NCI-H1694 (cell line): Measurements from ENCODE around the gene PRRC2B.
"Not testable (repeated sequence)": the region's sequence is repeated elsewhere in the genome, so short reads cannot be mapped to it uniquely, and the experiment has no call there.

Experiments
- DNase-seq: peaks from one replicate; lab custom pipeline; 2025; lab: John Stamatoyannopoulos, UW

Gene PRRC2B

DNA sequence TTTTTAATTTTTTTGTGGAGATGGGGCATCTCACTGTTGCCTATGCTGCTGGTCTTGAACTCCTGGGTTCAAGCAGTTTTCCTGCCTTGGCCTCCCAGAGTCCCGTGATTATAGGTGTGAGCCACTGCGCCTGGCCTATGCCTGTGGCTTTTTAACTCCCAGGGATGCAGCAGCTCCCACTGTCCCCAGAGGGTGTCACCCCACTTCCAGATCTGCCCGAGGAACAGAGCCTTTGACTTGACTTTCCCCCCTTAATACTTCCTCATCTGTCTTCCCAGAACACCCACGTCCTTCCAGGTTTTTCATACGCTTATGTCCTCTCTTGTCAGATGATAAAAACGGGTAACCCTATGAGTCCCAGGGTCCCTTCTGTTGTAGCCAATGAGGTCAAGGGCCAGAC lies 7.6 kb upstream of the PRRC2B start:
- no peak for DNase-seq

DNA sequence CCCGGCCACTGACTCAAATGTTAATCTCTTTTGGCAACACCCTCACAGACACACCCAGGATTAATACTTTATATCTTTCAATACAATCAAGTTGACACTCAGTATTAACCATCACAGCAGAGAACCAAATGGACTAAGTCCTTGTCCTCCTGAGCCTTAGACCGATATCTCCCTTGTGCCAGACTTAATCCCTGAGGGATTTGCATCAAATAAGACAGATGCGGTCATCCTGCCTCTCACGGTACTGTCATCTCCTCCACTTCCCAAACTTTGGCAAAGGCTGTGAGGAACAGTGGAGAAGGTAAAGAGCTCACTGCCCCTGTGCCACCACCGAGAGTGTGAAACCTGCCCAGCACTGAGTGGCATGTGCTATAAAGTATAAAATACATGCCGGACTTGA lies 6.5 kb upstream of the PRRC2B start:
- DNase-seq, result no peak

DNA sequence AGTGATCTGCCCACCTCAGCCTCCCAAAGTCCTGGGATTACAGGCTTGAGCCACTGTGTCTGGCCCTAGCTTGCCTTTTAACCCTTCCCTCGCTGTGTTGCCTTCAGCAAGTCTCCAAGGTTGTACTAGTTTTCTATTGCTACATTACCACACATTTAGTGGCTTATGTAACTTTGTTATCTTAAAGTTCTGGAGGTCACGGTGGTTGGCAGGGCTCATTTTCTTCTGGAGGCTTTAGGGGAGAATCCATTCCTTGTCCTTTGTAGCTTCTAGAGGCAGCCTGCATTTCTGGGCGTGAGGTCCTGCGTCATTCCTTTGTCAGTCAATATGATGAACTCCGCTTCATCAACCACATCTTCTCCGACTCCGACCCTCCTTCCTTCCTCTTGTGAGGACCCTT lies 2.9 kb upstream of the PRRC2B start:
- DNase-seq, result no peak

DNA sequence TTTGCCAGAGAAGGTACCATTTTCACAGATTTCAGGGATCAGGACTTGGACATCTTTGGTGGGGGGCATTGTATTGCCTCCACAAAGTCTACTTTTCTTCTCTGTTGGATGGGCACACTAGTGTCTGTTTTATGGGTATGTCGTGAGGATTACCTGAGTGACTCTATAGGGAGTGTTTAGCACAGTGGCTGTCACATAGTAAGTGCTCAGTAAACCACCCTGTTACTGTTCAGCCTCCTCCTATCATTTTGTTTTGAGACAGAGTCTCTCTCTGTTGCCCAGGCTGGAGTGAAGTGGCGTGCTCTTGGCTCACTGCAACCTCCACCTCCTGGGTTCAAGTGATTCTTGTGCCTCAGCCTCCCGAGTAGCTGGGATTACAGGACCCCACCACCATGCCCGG lies 2.4 kb upstream of the PRRC2B start:
- DNase-seq, result no peak

DNA sequence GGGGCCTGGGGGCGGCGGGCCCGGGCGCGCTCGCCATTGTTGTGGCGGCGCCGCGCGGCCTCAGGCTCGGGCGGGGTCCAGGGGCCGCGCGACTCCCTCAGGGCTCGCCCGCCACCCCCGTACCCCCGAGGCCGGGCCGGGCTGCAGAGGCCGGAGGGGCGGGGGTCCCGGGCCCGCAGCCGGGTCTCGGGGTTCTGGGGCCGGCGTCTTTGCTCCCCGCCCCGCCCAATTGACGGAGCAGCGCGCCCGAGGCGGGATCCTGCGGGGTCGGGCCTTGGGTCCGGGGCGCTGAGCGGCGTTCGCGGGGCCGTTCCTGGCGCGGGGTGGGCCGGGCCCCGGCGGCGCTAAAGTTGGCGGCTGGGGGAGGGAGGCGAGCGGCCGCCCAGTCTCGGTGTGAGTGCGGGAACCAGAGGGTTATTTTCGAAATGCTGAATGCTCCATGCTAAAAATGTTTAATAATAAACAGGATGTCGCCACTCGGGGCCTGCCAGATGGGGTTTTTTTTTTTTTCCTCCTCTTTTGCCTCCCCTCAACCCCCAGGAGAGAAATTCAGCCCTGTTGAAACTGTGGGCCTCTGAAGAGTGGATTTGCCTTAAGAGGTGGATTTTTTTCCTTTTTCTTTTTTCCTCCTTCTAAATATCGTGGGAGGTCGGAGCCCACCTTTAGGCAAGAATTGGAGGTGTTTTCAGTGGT lies 724 bp downstream of the PRRC2B start:
- no peak for DNase-seq

DNA sequence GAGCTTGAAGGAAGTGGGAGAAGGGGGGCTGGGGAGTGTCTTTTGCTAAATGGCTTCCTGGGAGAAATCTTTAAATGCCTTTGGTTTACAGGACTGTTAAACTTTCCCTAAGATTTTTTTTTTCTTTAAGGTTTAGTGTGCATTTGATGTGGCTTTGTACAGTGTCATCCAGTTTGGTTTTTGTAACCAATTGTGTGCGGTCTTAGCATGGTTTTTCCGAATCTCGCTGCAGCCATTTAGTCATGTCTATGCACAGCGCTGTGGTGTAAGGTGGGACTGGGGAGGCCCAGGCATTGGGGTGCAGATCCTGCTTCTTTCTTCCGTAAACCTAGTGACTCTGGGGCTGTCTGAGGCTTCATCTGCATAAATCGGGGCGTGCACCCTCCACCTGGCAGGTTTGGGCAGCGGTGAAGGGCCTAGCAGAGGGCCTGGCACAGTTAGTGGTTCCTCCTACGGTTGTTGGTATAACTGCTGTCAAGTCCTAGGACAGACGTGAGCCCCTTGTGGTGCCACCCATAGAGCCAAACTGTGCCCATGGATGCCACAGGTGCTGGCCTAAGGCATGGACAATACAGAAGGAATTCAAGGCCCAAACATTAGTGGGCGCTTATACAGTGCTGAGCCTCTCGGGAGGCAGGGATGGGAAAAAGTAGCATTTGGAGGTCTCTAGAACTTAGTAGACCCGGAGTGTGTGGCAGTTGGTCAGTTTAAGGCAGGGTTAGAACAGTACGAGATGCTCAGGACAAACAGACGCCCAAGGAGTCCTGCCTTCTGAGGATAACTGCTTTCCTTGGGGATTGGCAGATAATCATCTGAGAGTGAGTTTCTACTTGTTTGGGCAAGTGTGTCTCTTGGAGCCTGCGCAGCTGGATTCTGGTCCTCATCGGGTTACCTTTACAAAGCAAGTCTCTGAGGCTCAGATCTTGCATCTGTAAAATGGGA lies 1.5 kb downstream of the PRRC2B start:
- DNase-seq, result no peak

DNA sequence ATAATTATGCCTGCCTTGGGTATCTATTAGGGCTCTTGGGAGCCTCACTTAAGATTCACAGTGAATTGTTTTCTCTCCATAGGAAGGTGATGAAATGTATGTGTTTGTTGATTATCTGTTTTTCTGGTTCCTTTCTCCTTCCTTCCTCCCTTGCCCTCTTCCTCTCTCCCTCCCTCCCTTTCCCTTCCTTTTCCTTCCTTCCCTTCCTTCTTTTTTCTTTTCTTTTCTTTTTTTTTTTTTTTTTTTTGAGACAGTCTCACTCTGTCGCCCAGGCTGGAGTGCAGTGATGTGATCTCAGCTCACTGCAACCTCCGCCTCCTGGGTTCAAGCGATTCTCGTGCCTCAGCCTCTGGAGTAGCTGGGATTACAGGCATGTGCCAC lies 2.2 kb downstream of the PRRC2B start:
- DNase-seq, result not testable (repeated sequence)

DNA sequence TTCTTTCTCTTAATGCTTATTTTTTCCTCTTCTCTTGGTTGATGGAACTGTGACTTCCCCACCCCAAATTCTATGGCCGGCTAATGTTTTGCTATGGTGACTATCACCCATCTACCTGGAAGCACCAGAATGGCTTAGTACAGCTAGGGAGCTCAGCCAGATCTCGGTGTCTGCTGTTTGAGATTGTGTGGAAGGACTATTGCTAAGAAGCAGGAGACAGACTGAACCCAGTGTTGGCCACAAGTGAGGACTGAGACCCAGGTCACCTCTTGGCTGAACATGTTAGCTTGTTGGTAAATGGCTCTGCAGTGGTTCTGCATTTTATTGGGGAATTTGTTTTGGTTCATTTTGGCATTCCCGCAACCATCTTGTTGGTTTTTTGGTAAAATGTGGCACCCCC lies 2.7 kb downstream of the PRRC2B start:
- DNase-seq, result no peak

DNA sequence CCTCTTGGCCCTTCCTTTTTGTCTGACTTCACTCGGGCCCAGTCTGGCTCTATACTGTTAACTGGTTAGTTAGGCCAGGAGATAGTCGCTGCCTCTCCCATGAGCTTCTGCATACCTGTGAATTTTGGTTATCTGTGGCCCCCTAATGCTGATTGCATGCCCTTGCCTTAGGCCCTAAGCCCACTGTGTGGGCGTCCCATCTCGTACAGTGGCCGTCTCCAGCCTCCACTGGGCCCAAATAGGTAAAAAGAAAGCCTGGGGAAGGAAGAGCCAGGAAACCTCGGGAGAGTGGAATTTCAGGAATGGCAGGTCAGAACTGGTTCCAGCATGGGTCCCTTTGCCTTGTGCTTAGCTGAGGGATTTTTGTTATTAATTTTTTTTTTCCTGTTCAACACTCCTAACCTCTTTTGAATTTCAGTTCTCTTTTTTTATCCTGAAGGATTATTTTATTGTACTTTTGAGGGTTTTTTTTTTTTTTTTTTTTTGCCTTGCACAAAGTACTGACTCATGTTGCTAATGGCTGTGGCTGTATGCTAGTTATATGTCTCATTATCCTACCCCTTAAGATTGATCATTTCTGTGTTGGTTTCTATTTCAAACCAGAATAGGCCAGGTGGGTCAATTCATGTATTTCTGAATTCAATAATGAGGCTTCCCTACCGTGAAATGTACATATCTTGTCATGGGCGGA lies 3.4 kb downstream of the PRRC2B start:
- DNase-seq, result no peak

DNA sequence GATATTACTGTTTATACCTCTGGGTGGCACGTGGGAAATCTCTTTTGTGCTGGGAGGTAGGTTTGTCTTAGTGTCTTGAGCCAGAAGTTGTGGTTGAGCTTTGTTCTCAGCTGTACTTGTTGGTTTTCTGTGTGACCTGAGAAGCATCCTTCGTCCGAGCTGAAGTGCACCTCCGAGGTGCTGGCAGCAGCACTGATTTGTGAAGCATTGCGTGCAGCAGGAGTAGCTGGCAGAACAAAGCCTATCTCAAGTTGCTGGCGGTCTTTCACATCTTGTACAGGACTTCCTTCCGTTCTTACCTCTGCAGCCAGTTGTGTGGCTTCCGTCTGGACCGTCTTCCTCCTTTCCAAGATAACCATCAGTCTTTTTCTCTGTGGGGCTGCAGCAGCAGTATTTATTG lies 4.3 kb downstream of the PRRC2B start:
- no peak for DNase-seq

DNA sequence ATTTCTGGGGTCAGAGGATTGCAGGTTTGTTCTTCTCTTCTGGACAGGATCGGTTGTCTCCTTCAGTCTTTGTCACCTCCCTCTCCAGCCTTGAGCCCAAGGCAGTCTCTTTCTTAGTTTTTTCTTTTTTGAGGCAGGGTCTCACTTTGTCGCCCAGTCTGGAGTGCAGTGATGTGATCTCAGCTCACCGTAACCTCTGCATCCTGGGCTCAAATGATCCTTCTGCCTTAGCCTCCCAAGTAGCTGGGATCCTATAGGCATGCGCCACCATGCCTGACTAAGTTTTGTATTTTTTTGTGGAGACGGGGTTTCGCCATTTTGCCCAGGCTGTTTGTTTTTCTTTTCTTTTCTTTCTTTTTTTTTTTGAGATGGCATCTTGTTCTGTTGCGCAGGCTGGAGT lies 6.1 kb downstream of the PRRC2B start:
- no peak for DNase-seq

DNA sequence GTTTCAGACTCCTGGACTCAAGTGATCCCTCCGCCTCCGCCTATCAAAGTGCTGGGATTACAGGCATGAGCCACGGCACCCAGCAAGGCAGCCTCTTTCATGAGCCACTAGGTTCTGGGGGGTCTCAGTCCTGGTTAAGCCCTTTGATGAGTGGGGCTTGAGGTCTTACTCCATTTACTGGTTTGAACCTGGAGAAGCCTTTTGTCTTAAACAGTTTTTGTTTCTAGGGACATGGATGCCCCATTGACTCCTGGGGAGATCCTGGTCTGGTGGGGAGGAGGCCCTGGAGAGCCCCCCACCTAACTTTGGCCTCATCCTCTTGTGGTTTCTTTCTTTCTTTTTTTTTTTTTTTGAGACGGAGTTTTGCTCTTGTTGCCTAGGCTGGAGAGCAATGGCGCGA lies 6.7 kb downstream of the PRRC2B start:
- DNase-seq, result no peak

DNA sequence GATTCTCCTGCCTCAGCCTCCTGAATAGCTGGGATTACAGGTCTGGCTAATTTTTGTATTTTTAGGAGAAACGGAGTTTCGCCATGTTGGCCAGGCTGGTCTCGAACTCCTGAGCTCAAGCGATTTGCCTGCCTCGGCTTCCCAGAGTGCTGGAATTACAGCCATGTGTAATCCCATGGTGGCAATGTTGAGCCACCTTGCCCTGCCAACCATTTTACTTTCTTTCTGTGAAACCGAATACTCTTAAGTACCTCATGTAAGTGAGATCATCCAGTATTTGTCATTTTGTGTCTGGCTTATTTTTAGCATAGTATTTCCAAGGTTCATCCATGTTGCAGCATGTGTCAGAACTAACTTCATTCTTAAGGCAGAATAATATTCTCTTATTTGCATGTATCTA lies 8.2 kb downstream of the PRRC2B start:
- DNase-seq, result no peak

DNA sequence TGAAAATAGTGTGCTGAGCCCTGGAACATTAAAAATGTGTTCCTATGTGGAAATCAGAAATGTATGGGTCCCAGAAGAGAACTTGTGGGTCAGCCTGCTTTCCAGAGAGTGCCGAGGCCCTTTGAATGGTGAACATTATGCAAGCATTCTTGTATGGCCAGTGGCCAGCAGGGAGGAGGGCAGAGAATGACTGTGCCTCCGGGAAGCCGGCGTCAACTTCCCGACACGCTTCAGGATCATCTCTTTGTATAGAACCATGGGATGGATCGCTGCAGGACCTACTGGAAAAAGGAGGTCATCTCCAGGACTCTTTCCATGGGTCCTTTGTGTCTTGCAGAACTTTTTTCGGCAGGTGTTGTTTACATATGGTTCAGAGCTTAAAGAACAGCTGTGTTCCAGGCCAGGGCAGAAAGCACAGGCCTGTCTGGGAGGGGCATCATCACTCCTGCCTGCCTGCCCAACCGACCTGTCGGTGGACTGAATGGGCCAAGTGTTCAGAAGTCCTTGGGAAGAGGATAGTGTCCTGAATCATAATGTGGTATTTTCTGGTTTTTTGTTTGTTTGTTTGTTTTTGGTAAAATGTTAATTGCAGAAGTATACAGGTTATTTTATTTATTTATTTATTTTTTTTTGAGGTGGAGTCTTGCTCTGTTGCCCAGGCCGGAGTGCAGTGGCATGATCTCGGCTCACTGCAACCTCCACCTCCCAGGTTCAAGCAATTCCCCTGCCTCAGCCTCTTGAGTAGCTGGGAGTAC lies 9.0 kb downstream of the PRRC2B start:
- no peak for DNase-seq

DNA sequence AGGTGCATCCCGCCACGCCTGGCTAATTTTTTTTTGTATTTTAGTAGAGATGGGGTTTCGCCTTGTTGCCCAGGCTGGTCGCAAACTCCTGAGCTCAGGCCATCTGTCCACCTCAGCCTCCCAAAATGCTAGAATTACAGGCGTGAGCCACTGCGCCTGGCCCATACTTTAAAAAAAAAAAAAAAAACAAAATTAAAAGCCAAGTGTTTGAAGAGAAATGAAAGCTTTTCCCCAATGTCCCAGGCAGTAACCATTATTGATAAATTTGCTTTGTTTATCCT lies 9.5 kb downstream of the PRRC2B start:
- DNase-seq, result no peak

DNA sequence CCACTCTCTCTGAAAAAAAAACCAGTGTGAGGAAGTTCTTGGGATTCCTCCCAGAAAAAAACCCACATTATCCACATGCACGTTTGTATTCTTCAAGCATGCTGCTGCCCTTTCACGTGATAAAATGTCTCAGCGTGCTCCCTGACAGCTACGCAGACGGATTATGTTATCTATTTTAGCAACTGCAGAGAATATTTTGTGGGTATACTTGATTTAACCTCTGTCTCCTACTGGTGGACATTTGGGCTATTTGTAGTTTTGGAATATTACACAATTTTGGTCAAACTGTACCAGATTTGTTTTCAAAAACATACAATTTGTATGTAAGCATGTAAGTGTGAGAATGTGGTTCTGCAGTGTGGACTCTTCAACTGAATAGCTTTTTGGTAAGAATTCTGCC lies 10.7 kb downstream of the PRRC2B start:
- DNase-seq, result no peak

DNA sequence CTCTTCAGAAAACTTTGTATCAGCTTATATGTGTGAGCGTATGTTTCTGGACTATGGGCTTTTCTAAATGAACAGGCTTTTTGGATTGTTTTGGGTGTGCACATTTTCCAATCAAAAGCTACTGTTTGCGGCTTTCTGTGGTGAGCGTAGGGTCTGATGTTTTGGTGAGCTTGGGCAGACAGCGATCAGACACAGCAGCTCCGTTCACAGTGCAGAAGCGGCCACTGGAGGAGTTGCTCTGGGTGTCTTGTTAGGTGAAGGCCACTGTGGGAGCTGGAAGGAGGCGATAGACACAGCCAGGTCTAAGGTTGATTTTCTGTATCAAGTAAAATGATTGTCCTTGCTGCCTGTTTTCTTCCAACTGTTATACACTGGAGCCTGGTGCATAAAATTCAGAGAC lies 11.1 kb downstream of the PRRC2B start:
- DNase-seq, result no peak

DNA sequence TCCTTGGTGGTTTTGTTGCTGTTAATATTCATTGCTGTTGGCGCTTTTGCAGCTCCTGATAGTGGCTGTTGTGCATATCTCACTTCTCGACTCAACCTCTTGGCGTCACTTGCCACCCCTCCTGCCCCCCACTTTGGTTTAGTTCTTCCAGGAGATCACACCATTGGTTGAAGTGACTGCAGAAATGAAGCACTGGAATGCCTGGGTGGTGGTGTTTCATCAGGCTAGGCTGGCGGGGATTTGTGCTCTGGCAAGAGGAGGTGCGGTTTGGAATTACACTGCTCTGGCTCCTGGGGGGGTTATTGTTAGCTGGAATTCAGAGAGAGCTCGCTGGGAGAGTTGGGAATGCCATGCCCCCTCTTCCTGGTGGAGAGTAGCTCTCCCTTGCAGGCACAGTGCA lies 11.5 kb downstream of the PRRC2B start:
- no peak for DNase-seq

DNA sequence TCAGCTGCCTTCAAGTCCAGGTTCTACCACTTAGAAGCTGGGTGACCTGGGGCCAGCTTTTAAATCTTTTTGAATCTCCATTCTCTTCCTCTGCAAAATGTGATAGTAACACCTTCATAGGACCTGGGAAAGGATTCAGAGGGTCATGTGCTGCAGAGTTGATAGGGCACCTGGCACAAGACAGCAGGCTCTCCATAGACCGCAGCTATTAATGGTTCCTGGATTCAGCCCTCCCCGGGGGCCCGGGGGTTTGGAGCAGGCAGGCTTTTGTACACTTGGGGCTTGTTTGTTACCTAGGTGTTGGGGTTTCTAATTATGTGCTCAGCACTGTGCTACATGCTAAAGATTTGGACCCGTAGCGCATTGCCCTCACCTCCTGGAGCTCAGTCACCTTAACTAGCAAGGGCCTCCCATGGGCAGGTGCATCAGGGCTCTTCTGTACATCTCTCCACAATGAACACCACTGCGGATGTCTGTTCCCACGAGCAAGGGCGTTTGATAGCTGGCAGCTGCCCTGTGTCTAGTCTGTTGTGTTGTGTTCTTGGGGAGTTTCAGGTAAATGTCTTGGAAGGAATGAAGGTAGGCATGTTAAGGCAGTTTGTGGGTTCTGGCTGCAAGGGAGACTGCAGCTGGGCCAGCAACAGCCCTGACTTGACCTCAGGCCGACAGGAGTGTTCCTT lies 12.1 kb downstream of the PRRC2B start:
- no peak for DNase-seq

DNA sequence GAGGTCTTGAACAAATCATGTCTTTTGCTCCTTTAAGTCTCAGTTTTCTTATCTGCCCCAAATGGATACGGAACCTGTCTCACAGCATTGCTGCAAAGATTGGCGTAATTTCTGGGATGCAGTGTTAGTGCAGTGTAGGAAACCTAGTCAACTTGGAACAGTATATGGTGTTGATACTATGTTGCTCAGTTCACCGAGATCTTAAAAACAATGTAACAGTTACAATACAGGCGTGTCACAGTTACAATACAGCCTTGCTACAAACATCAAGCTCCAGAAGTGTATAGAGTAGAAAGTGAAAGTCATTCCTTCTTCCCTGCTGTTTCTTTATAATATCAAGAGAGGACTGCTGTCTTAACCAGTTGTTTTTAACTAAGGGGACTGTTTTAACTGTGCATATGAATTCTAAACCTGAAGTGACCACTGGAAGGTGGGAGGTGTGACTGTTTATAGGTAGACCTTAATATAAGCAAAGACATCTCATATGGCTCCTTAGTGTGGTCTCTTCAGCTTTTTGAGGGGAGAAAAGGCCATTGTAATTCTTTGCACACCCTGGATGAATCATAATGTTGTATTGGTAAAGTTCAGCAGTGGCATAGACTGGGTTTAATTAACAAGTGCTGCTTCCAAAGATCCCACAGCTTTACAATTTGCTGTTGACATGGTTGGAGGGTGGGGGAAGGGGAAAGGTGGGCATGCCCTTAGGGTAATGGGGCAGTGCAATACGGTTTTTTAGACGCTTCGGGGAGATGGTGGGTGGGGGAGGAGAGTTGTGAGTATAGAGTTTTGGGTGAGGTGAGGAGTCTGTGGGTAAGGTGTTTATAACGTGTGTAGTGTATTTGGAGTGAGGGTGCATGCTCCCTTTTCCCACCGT lies 12.9 kb downstream of the PRRC2B start:
- DNase-seq, result no peak

DNA sequence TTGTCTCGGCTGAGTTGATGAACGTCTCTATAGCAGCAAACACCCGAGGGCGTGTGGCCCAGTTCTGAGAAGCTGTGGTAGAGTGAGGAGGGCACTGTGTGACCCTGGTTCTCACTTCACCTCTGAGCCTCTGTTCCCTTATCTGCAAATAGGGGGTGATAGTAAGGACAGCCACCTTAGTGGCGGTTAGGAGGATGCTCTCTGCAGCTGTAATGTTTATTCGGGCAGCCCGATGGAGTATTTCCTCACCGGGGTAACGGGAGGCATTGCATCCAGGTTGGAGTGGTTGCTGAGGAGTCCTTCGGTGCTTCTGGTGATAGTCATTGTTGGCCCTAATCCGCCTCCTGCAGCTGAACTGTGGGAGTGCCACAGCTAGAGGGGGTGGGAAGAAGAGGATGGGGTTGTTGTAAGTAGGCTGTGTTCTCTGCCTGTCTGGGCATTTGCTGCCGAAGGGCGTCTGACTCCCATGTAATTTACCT lies 13.9 kb downstream of the PRRC2B start:
- DNase-seq, result no peak
